Pancreas (tissue), 10 donors: ENCODE results near the gene RIMKLB. TPM values are rescaled to one million over a fixed set of nuclear protein-coding genes. Genes with fewer than 3 reads are reported as not detected.
"Not testable (repeated sequence)": the region's sequence is repeated elsewhere in the genome, so short reads cannot be mapped to it uniquely, and the experiment has no call there.

Source experiments
- ATAC-seq, 4 donors: fragments of 200-7000 bp; cut with Tn5 transposase; one replicate each; pipeline versions ENCODE4 v1.8.0 to v1.9.1; 2020; ENCODE audit warnings: mild to moderate bottlenecking in 4 of 4, moderate library complexity in 4 of 4
- DNase-seq, 6 donors: peaks; one replicate each; pipeline ENCODE4 v3.0.0-alpha.2; 2020
- FAIRE-seq: peaks from 2 replicates; lab custom pipeline; 2012; peaks lifted over from hg19 to GRCh38; lab: Jason Lieb, UNC
- H3K27ac ChIP-seq, 4 donors: fragments of 200-600 bp; sonication (generic); 1 replicate in 3 of 4; 2 replicates in 1 of 4; pipeline versions ENCODE4 v1.5.0 to v1.8.0; 2020
- H3K27me3 ChIP-seq, 4 donors: fragments of 200-600 bp; one replicate each; pipeline ENCODE4 v1.8.0; 2021
- H3K36me3 ChIP-seq, 3 donors: fragments of 200-600 bp; sonication (generic) in 1 of 3; one replicate each; pipeline versions ENCODE4 v1.5.0 to v1.8.0; 2020 to 2021
- H3K4me1 ChIP-seq, 3 donors: fragments of 200-600 bp; one replicate each; pipeline ENCODE4 v1.8.0; 2021
- H3K4me3 ChIP-seq, 4 donors: fragments of 200-600 bp; sonication (generic) in 2 of 4; one replicate each; pipeline versions ENCODE4 v1.5.0 to v1.8.0; 2020 to 2021
- H3K9me3 ChIP-seq, 4 donors: fragments of 200-600 bp; one replicate each; pipeline ENCODE4 v1.8.0; 2021
- CTCF ChIP-seq, 4 donors: fragments of 200-600 bp; sonication (generic) in 3 of 4; IDR thresholded peaks; one replicate each; pipeline versions ENCODE4 v1.5.0 to v1.8.0; 2021; ENCODE audit warnings: antibody characterized with exemption in 4 of 4
- WGBS, 2 donors: extraction: QIAGEN DNeasy Blood & Tissue Kit; methylation state at CpG; one replicate each; pipeline ENCODE4 v1.1.7; 2013; 5-methylcytosine and 5-hydroxymethylcytosine counted together
- intact Hi-C, 3 donors: fragments of 100-400 bp; cut with DNase I; formaldehyde crosslinking; loops; one replicate each; pipeline versions ENCODE4 v1.11.1 to v1.14.2; 2022
- polyA plus RNA-seq, 2 donors: library from polyadenylated mRNA; stranded (reverse); fragments of 200-250 nt; gene quantifications; one replicate each; pipeline ENCODE4 v1.2.3, GENCODE V29; 2013
- total RNA-seq, 6 donors: library from RNA; stranded (reverse); fragmentation: NEBNext Ultra II Directional in 4 of 6; extraction: Animal tissue kit (Norgen Biotek cat#: 25700) in 4 of 6; gene quantifications; one replicate each; pipeline versions ENCODE4 v1.2.1 to v1.2.4, GENCODE V29; 2021 to 2023
- donor health status: healthy with polysubstance abuse.
- donor health status: DM: no; HTN: no; CAD: no; lungs with moderate emphysema.
- donor health status: DM: no; HTN: no; CAD: no.
- donor health status: control.
- donor health status: control.
- donor health status: Bipolar disorder and iron deficiency.
- donor health status: DM: yes; HTN: yes; CAD: no.
- donor health status: DM: no; HTN: no; CAD: no.
- donor health status: DM: no; HTN: no; CAD: no.
- donor health status: DM: yes; HTN: yes; CAD: no.

The RIMKLB gene
- total and polyA plus RNA-seq, 8 donors = 5.1 to 46.2 (median 8.8) TPM

- no peak for FAIRE-seq
These were observed 82.6 kb downstream of the RIMKLB start for GRCh38 chr12:8780389-8780788.

GRCh38 chr12:8781381-8782127, 83.8 kb downstream of the RIMKLB start:
- Histone ChIP-seq H3K4me3 (no peak overlapping the region), H3K27ac (no peak overlapping the region), H3K4me1 (peaks cover 0 to 4% (median 4%) of the 10 kb centered on the region in 3 donors), H3K36me3 (no peaks in the 10 kb centered on the region), H3K27me3 (no peaks in the 10 kb centered on the region), H3K9me3 (no peaks in the 10 kb centered on the region)
- no peak for TF ChIP-seq CTCF (IDR thresholded peaks at IDR 0.05)
- intact Hi-C loops = no loop called here
- ATAC-seq = peak in 1 of 4 donors; percentile 52
- 41 to 43% methylated on average over 2 of the region's 2 CpGs for WGBS, 2 donors
- FAIRE-seq = no peak
- no peak for DNase-seq

More at GRCh38 chr12:8780389-8780788, 82.6 kb downstream of the RIMKLB start:
- Histone ChIP-seq H3K4me1 (peaks cover 0 to 4% (median 4%) of the 10 kb centered on the region in 3 donors), H3K27me3 (no peaks in the 10 kb centered on the region), H3K36me3 (no peaks in the 10 kb centered on the region), H3K27ac (no peak overlapping the region), H3K4me3 (no peak overlapping the region), H3K9me3 (no peaks in the 10 kb centered on the region)
- no peak for TF ChIP-seq CTCF (IDR thresholded peaks at IDR 0.05)
- ATAC-seq = peak in 3 of 4 donors; percentile 41 to 61 (median 51)
- intact Hi-C loops = no loop called here
- WGBS, 2 donors = 77 to 80% methylated on average over 1 of the region's 1 CpG
- DNase-seq = no peak

GRCh38 chr12:8784290-8784888, 86.6 kb downstream of the RIMKLB start:
- ATAC-seq = no peak
- no peak for TF ChIP-seq CTCF (IDR thresholded peaks at IDR 0.05)
- Histone ChIP-seq H3K9me3 (no peaks in the 10 kb centered on the region), H3K4me3 (no peak overlapping the region), H3K27ac (no peak overlapping the region), H3K36me3 (no peaks in the 10 kb centered on the region), H3K4me1 (peaks cover 0 to 4% (median 4%) of the 10 kb centered on the region in 3 donors), H3K27me3 (no peaks in the 10 kb centered on the region)
- DNase-seq = no peak
- no peak for FAIRE-seq
- intact Hi-C loops = no loop called here

GRCh38 chr12:8785499-8785898, 87.7 kb downstream of the RIMKLB start:
- no peak overlapping the region for H3K4me3 ChIP-seq
- WGBS, 2 donors = 85% methylated on average over 4 of the region's 4 CpGs
- peaks cover 0 to 4% (median 4%) of the 10 kb centered on the region in 3 donors for H3K4me1 ChIP-seq
- no peaks in the 10 kb centered on the region for H3K27me3 ChIP-seq
- intact Hi-C loops = no loop called here
- ATAC-seq (no peak), DNase-seq (no peak), FAIRE-seq (no peak)
- TF ChIP-seq CTCF (IDR thresholded peaks at IDR 0.05) = no peak
- H3K36me3 ChIP-seq = no peaks in the 10 kb centered on the region
- no peak overlapping the region for H3K27ac ChIP-seq
- H3K9me3 ChIP-seq = no peaks in the 10 kb centered on the region

GRCh38 chr12:8787206-8787605, 89.4 kb downstream of the RIMKLB start:
- H3K9me3 ChIP-seq, ATAC-seq, H3K27ac ChIP-seq, H3K4me1 ChIP-seq, intact Hi-C loops, FAIRE-seq, H3K4me3 ChIP-seq, H3K27me3 ChIP-seq, H3K36me3 ChIP-seq: not testable (repeated sequence)
- 94% methylated on average over 17 to 28 of the region's 28 CpGs for WGBS, 2 donors
- DNase-seq = peak in 1 of 6 donors; percentile 50

- ATAC-seq, H3K4me1 ChIP-seq, FAIRE-seq, H3K27me3 ChIP-seq, intact Hi-C loops, H3K36me3 ChIP-seq, H3K4me3 ChIP-seq, H3K9me3 ChIP-seq, DNase-seq, H3K27ac ChIP-seq: not testable (repeated sequence)
- WGBS, 2 donors = 77 to 78% methylated on average over 13 of the region's 13 CpGs
These were observed 90.9 kb downstream of the RIMKLB start for GRCh38 chr12:8788706-8789105.

- ATAC-seq, FAIRE-seq, H3K9me3 ChIP-seq, H3K4me3 ChIP-seq, H3K36me3 ChIP-seq, H3K27ac ChIP-seq, DNase-seq, H3K27me3 ChIP-seq, H3K4me1 ChIP-seq, intact Hi-C loops: not testable (repeated sequence)
- WGBS, 2 donors = 77 to 81% methylated on average over 13 of the region's 13 CpGs
These were observed 91.7 kb downstream of the RIMKLB start for GRCh38 chr12:8789341-8790013.

- H3K27ac ChIP-seq, H3K4me1 ChIP-seq, FAIRE-seq, H3K36me3 ChIP-seq, H3K4me3 ChIP-seq, H3K27me3 ChIP-seq, intact Hi-C loops, ATAC-seq, DNase-seq, H3K9me3 ChIP-seq: not testable (repeated sequence)
- WGBS, 2 donors = 87 to 95% methylated on average over 4 of the region's 4 CpGs
These were observed 95.4 kb downstream of the RIMKLB start for GRCh38 chr12:8793226-8793625.
